Activated naive CD8-positive, alpha-beta T cell treated with anti-CD3 and anti-CD28 coated beads for 36 hours (primary cell): ENCODE measurements around the gene PAH. TPM values are rescaled to one million over a fixed set of nuclear protein-coding genes. Genes with fewer than 3 reads are reported as not detected.

Source experiments
- DNase-seq: peaks from one replicate; pipeline ENCODE4 v3.0.0; 2021
- H3K27ac Mint-ChIP-seq: one replicate; pipeline ENCODE4 v1.8.0; 2022; ENCODE audit warnings: mild to moderate bottlenecking, moderate library complexity, mixed read lengths
- H3K27me3 Mint-ChIP-seq: one replicate; pipeline ENCODE4 v1.8.0; 2022; ENCODE audit warnings: mild to moderate bottlenecking, mixed read lengths
- H3K36me3 Mint-ChIP-seq: one replicate; pipeline ENCODE4 v1.8.0; 2021; ENCODE audit warnings: mild to moderate bottlenecking, mixed read lengths
- H3K4me1 Mint-ChIP-seq: one replicate; pipeline ENCODE4 v1.8.0; 2021; ENCODE audit warnings: mixed read lengths
- H3K4me3 Mint-ChIP-seq: one replicate; pipeline ENCODE4 v1.8.0; 2022; ENCODE audit warnings: mild to moderate bottlenecking, moderate library complexity, mixed read lengths
- H3K9me3 Mint-ChIP-seq: one replicate; pipeline ENCODE4 v1.8.0; 2022; ENCODE audit warnings: mixed read lengths
- total RNA-seq, 2 experiments: library from RNA; stranded (reverse); gene quantifications; one replicate each; pipeline ENCODE4 v1.2.3, GENCODE V29; 2021

The PAH gene
- total RNA-seq, 2 experiments from 2014 or later: not detected

- H3K27ac Mint-ChIP-seq: no peak overlapping the region
- H3K36me3 Mint-ChIP-seq: no peaks in the 10 kb centered on the region
- H3K9me3 Mint-ChIP-seq: no peaks in the 10 kb centered on the region
- peaks cover 92% of the 10 kb centered on the region for H3K27me3 Mint-ChIP-seq
- H3K4me3 Mint-ChIP-seq: peak overlapping the region; percentile 52
- DNase-seq: no peak
- H3K4me1 Mint-ChIP-seq: peaks cover 34% of the 10 kb centered on the region
These were observed 39.8 kb upstream of the PAH start for GRCh38 chr12:102956738-102957327.

GRCh38 chr12:102955926-102956737 lies 39.1 kb upstream of the PAH start:
- no peaks in the 10 kb centered on the region for H3K36me3 Mint-ChIP-seq
- no peak overlapping the region for H3K27ac Mint-ChIP-seq
- DNase-seq: no peak
- peaks cover 31% of the 10 kb centered on the region for H3K4me1 Mint-ChIP-seq
- no peak overlapping the region for H3K4me3 Mint-ChIP-seq
- no peaks in the 10 kb centered on the region for H3K9me3 Mint-ChIP-seq
- peaks cover 92% of the 10 kb centered on the region for H3K27me3 Mint-ChIP-seq

GRCh38 chr12:102954134-102954533 lies 37.1 kb upstream of the PAH start:
- Mint-ChIP-seq H3K9me3 (no peaks in the 10 kb centered on the region), H3K27me3 (peaks cover 93% of the 10 kb centered on the region), H3K4me3 (no peak overlapping the region), H3K4me1 (peaks cover 31% of the 10 kb centered on the region), H3K27ac (no peak overlapping the region), H3K36me3 (no peaks in the 10 kb centered on the region)
- no peak for DNase-seq

GRCh38 chr12:102953221-102953620 lies 36.2 kb upstream of the PAH start:
- Mint-ChIP-seq H3K27ac (no peak overlapping the region), H3K4me3 (no peak overlapping the region), H3K27me3 (peaks cover 94% of the 10 kb centered on the region), H3K4me1 (peaks cover 28% of the 10 kb centered on the region), H3K36me3 (no peaks in the 10 kb centered on the region), H3K9me3 (no peaks in the 10 kb centered on the region)
- no peak for DNase-seq

GRCh38 chr12:102951841-102952240 lies 34.8 kb upstream of the PAH start:
- Mint-ChIP-seq H3K4me1 (peaks cover 22% of the 10 kb centered on the region), H3K9me3 (no peaks in the 10 kb centered on the region), H3K36me3 (no peaks in the 10 kb centered on the region), H3K27me3 (peaks cover 93% of the 10 kb centered on the region), H3K27ac (no peak overlapping the region), H3K4me3 (no peak overlapping the region)
- no peak for DNase-seq

- DNase-seq: no peak
- Mint-ChIP-seq H3K36me3 (no peaks in the 10 kb centered on the region), H3K4me1 (peaks cover 21% of the 10 kb centered on the region), H3K4me3 (peak overlapping the region; percentile 38), H3K27me3 (peaks cover 88% of the 10 kb centered on the region), H3K9me3 (no peaks in the 10 kb centered on the region), H3K27ac (no peak overlapping the region)
These were observed 34.0 kb upstream of the PAH start for GRCh38 chr12:102950950-102951619.

- H3K27ac Mint-ChIP-seq: no peak overlapping the region
- H3K36me3 Mint-ChIP-seq: no peaks in the 10 kb centered on the region
- peak overlapping the region; percentile 38 for H3K4me3 Mint-ChIP-seq
- H3K9me3 Mint-ChIP-seq: no peaks in the 10 kb centered on the region
- peaks cover 80% of the 10 kb centered on the region for H3K27me3 Mint-ChIP-seq
- H3K4me1 Mint-ChIP-seq: peaks cover 17% of the 10 kb centered on the region
- DNase-seq: no peak
These were observed 33.3 kb upstream of the PAH start for GRCh38 chr12:102950107-102950949.

GRCh38 chr12:102948941-102949352 lies 31.9 kb upstream of the PAH start:
- Mint-ChIP-seq H3K27me3 (peaks cover 66% of the 10 kb centered on the region), H3K4me1 (peaks cover 10% of the 10 kb centered on the region), H3K4me3 (no peak overlapping the region), H3K27ac (no peak overlapping the region), H3K36me3 (no peaks in the 10 kb centered on the region), H3K9me3 (no peaks in the 10 kb centered on the region)
- DNase-seq: no peak

- Mint-ChIP-seq H3K4me1 (peaks cover 4% of the 10 kb centered on the region), H3K27me3 (peaks cover 52% of the 10 kb centered on the region), H3K4me3 (no peak overlapping the region), H3K9me3 (peaks cover 1% of the 10 kb centered on the region), H3K27ac (no peak overlapping the region), H3K36me3 (no peaks in the 10 kb centered on the region)
- DNase-seq: no peak
These were observed 29.0 kb upstream of the PAH start for GRCh38 chr12:102946042-102946441.

GRCh38 chr12:102939670-102940222 lies 22.7 kb upstream of the PAH start:
- Mint-ChIP-seq H3K27ac (no peak overlapping the region), H3K36me3 (no peaks in the 10 kb centered on the region), H3K27me3 (peaks cover 37% of the 10 kb centered on the region), H3K4me3 (no peak overlapping the region), H3K9me3 (peaks cover 1% of the 10 kb centered on the region), H3K4me1 (no peaks in the 10 kb centered on the region)
- DNase-seq: no peak

- H3K36me3 Mint-ChIP-seq: no peaks in the 10 kb centered on the region
- no peak overlapping the region for H3K27ac Mint-ChIP-seq
- H3K27me3 Mint-ChIP-seq: peaks cover 40% of the 10 kb centered on the region
- no peaks in the 10 kb centered on the region for H3K4me1 Mint-ChIP-seq
- no peak overlapping the region for H3K4me3 Mint-ChIP-seq
- no peak for DNase-seq
- peaks cover 1% of the 10 kb centered on the region for H3K9me3 Mint-ChIP-seq
These were observed 22.0 kb upstream of the PAH start for GRCh38 chr12:102939059-102939458.

- no peak overlapping the region for H3K27ac Mint-ChIP-seq
- H3K27me3 Mint-ChIP-seq: peaks cover 35% of the 10 kb centered on the region
- no peak for DNase-seq
These were observed 16.1 kb upstream of the PAH start for GRCh38 chr12:102933168-102933567.

GRCh38 chr12:102927220-102927619 lies 10.2 kb upstream of the PAH start:
- peaks cover 34% of the 10 kb centered on the region for H3K27me3 Mint-ChIP-seq

More at GRCh38 chr12:102933168-102933567, 16.1 kb upstream of the PAH start:
- no peaks in the 10 kb centered on the region for H3K9me3 Mint-ChIP-seq
- no peak overlapping the region for H3K4me3 Mint-ChIP-seq
- H3K36me3 Mint-ChIP-seq: no peaks in the 10 kb centered on the region
- no peaks in the 10 kb centered on the region for H3K4me1 Mint-ChIP-seq

GRCh38 chr12:102921240-102921639 lies 4.2 kb upstream of the PAH start:
- Mint-ChIP-seq H3K4me1 (peaks cover 4% of the 10 kb centered on the region), H3K4me3 (no peak overlapping the region), H3K9me3 (no peaks in the 10 kb centered on the region), H3K36me3 (no peaks in the 10 kb centered on the region), H3K27ac (no peak overlapping the region), H3K27me3 (peaks cover 43% of the 10 kb centered on the region)
- DNase-seq: no peak

More at GRCh38 chr12:102927220-102927619, 10.2 kb upstream of the PAH start:
- Mint-ChIP-seq H3K4me3 (no peak overlapping the region), H3K4me1 (no peaks in the 10 kb centered on the region), H3K36me3 (no peaks in the 10 kb centered on the region), H3K9me3 (no peaks in the 10 kb centered on the region), H3K27ac (no peak overlapping the region)
- DNase-seq: no peak
